Activated CD4-positive, alpha-beta T cell treated with anti-CD3 and anti-CD28 coated beads, Interleukin-2, amount 10 ng/mL, durations not matched to agents 24 days and 14 days (primary cell): ENCODE data around the gene ECE1. TPM values are rescaled to one million over a fixed set of nuclear protein-coding genes. Genes with fewer than 3 reads are reported as not detected.

Experiments used
- DNase-seq: peaks from one replicate; pipeline ENCODE4 v3.0.0; 2022
- H3K27ac Mint-ChIP-seq: one replicate; pipeline ENCODE4 v1.8.0; 2022; ENCODE audit warnings: mild to moderate bottlenecking, mixed read lengths
- H3K27me3 Mint-ChIP-seq: one replicate; pipeline ENCODE4 v1.8.0; 2022; ENCODE audit warnings: mixed read lengths
- H3K36me3 Mint-ChIP-seq: one replicate; pipeline ENCODE4 v1.8.0; 2022; ENCODE audit warnings: low read depth, mild to moderate bottlenecking, mixed read lengths
- H3K4me1 Mint-ChIP-seq: one replicate; pipeline ENCODE4 v1.8.0; 2021; ENCODE audit warnings: mixed read lengths
- H3K4me3 Mint-ChIP-seq: one replicate; pipeline ENCODE4 v1.8.0; 2022; ENCODE audit warnings: mild to moderate bottlenecking, moderate library complexity, mixed read lengths
- H3K9me3 Mint-ChIP-seq: one replicate; pipeline ENCODE4 v1.8.0; 2021; ENCODE audit warnings: mixed read lengths
- intact Hi-C: fragments of 100-400 bp; cut with micrococcal nuclease; formaldehyde crosslinking; loops from one replicate; pipeline ENCODE4 v1.15.1; 2023
- total RNA-seq: library from RNA; stranded (reverse); gene quantifications from 2 replicates; pipeline ENCODE4 v1.2.3, GENCODE V29; 2022

Gene ECE1
- total RNA-seq, 1 donor from 2014 or later = 134 TPM

DNA sequence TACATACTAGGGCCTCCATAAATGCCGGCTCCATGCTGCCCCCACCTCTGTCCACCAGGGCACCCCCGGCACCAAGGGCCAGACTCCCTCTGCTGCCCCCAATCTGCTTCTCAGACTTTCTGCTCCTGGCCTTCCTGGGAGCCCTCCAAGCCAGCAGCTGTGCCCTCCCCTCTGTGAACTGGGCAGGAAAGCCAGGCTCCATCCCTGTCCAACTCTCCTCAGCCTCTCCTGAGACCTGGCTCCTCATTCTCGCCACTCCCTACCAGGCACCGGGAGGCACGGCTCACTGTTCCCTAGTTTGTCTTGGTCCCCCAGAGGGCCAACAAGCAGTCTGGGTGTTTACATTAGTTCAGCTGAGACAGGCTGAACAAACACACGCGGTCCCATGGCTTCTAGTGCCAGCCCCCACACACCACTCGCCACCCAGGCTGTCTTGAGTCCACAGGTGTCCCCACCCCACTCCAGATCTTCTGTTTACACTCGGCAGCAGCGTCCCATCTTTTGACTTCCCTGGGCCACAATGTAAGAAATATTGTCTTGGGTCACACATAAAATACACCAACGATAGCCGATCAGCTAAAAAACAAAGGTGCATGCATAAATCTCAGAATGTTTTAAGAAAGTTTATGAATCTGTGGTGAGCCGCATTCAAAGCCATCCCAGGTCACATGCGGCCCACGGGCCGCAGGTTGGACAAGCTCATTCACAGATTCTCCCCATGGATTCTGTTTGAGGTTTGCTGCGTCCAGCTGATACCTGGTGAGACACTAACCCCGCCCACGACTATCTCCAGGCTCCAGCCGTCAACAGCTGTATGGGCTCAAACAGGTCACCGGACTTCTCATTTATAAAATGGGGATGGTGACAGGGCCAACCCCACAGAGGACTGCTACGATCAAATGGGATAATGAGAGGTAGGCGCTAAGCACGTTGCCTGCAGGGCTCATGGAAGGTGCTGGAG is 29.5 kb upstream of the ECE1 start:
- Mint-ChIP-seq H3K9me3 (no peaks in the 10 kb centered on the region), H3K4me3 (no peak overlapping the region), H3K36me3 (peaks cover 21% of the 10 kb centered on the region), H3K27me3 (no peaks in the 10 kb centered on the region), H3K27ac (peak overlapping the region; percentile 65), H3K4me1 (peaks cover 38% of the 10 kb centered on the region)
- DNase-seq = no peak
- intact Hi-C loops = no loop called here

GRCh38 chr1:21318714-21319159 is 28.5 kb upstream of the ECE1 start:
- H3K27me3 Mint-ChIP-seq = no peaks in the 10 kb centered on the region
- H3K4me1 Mint-ChIP-seq = peaks cover 35% of the 10 kb centered on the region
- H3K9me3 Mint-ChIP-seq = no peaks in the 10 kb centered on the region
- peaks cover 24% of the 10 kb centered on the region for H3K36me3 Mint-ChIP-seq
- intact Hi-C loops = no loop called here
- DNase-seq = no peak
- H3K27ac Mint-ChIP-seq = no peak overlapping the region
- H3K4me3 Mint-ChIP-seq = no peak overlapping the region

GRCh38 chr1:21318057-21318713 is 27.9 kb upstream of the ECE1 start:
- H3K36me3 Mint-ChIP-seq = peaks cover 24% of the 10 kb centered on the region
- no peak overlapping the region for H3K27ac Mint-ChIP-seq
- H3K4me3 Mint-ChIP-seq = no peak overlapping the region
- H3K9me3 Mint-ChIP-seq = no peaks in the 10 kb centered on the region
- peaks cover 35% of the 10 kb centered on the region for H3K4me1 Mint-ChIP-seq
- intact Hi-C loops = no loop called here
- H3K27me3 Mint-ChIP-seq = no peaks in the 10 kb centered on the region
- DNase-seq = no peak

DNA sequence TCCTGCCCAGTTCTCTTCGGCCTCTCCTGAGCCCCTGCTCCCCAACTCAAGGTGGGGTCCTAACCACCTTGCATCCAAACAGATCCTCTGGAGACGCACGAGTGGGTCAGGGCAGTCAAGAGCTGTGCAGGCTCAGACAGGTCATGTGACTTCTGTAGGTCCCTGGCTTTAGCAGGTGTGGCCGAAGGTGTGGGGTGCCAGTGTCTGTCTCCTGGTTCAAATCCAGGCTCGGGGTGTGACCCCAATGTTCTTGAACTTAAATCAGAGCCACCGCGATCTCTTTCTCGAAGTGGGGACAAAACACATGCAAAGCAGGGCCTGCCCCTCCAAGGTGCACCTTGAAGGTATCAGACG is 27.4 kb upstream of the ECE1 start:
- peaks cover 26% of the 10 kb centered on the region for H3K36me3 Mint-ChIP-seq
- H3K27me3 Mint-ChIP-seq = no peaks in the 10 kb centered on the region
- peaks cover 35% of the 10 kb centered on the region for H3K4me1 Mint-ChIP-seq
- no peak overlapping the region for H3K4me3 Mint-ChIP-seq
- H3K27ac Mint-ChIP-seq = no peak overlapping the region
- no peak for DNase-seq
- H3K9me3 Mint-ChIP-seq = no peaks in the 10 kb centered on the region
- intact Hi-C loops = no loop called here

GRCh38 chr1:21317035-21317689 is 26.9 kb upstream of the ECE1 start:
- intact Hi-C loops = no loop called here
- no peak overlapping the region for H3K4me3 Mint-ChIP-seq
- H3K27me3 Mint-ChIP-seq = no peaks in the 10 kb centered on the region
- no peak for DNase-seq
- H3K36me3 Mint-ChIP-seq = peaks cover 26% of the 10 kb centered on the region
- no peak overlapping the region for H3K27ac Mint-ChIP-seq
- no peaks in the 10 kb centered on the region for H3K9me3 Mint-ChIP-seq
- peaks cover 31% of the 10 kb centered on the region for H3K4me1 Mint-ChIP-seq

- no peak for DNase-seq
- H3K4me3 Mint-ChIP-seq = no peak overlapping the region
- intact Hi-C loops = no loop called here
- peaks cover 36% of the 10 kb centered on the region for H3K4me1 Mint-ChIP-seq
- H3K36me3 Mint-ChIP-seq = peaks cover 30% of the 10 kb centered on the region
- no peaks in the 10 kb centered on the region for H3K9me3 Mint-ChIP-seq
- no peaks in the 10 kb centered on the region for H3K27me3 Mint-ChIP-seq
- H3K27ac Mint-ChIP-seq = no peak overlapping the region
Measured at GRCh38 chr1:21314743-21315396, 24.6 kb upstream of the ECE1 start.

DNA sequence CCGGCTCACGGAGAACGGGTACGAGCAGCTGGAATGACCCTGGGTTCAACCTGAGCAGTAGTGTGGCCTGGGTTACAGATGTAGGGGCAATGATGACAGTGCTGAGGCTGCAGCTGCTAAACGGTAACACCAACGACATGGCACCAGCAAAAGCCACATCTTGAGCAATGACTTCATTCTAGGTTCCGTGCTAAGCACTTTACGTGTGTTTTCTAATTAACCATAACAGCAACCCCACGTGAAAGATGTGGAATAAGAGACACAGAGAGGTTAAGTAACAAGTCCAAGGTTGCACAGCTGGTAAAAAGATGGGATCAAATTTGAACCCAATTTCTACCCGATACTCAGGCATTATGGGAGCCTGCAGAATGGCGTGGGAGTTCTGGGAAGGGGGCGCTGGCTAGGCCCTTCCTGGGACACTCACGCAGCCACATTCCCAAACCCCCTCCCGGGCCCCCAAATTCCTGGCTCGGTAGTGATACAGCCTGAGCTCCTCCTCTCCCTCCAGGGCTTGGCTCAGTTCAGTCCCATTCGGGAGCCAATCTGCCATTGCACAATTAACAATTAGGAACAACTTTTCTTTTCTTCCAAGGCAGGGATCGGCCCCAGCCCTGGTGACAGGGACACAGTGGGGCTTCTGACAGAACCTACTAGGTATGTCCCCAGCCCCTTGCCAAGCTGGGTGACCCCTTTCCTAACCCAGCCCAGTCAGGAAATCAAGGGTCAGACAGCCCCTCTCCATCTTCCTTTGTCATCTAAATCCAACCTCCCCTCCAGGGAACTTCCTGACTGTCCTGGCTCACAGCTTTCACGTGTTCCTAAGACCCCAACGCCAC is 23.8 kb upstream of the ECE1 start:
- no peak for DNase-seq
- H3K9me3 Mint-ChIP-seq = no peaks in the 10 kb centered on the region
- no peaks in the 10 kb centered on the region for H3K27me3 Mint-ChIP-seq
- peaks cover 36% of the 10 kb centered on the region for H3K4me1 Mint-ChIP-seq
- intact Hi-C loops = no loop called here
- peaks cover 31% of the 10 kb centered on the region for H3K36me3 Mint-ChIP-seq
- H3K4me3 Mint-ChIP-seq = no peak overlapping the region
- no peak overlapping the region for H3K27ac Mint-ChIP-seq

DNA sequence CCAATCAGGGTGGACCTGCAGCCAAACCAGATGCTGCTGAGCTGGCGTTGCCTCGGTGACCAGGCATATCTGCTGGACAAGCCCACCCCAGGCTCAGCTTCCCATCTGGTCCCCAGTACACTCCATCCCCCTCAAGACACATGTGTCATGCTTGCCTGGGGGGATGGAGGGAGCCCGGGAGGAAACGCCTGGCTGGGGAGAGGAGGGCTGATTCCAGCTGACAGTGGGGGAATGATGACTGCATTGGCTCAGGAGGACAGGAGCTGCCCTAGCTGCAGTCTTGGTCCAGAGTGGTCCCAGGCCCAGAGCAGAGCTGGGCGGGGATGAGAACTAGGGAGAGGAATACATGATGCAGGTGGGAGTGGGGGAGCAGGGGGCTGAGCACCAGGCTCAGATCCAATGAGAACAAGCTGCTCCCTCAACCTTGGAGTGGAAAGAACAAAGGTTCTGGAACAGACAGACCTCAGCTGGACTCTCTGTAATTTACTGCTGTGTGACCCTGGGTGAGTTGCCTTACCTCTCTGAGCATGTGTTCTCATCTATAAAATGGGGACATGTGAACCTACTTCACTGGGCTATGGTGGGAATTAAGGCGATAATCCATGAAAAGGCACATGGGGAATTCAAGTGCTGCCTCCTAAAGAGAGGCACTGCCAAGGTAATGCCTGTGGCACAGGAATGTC is 23.1 kb upstream of the ECE1 start:
- DNase-seq = no peak
- H3K27me3 Mint-ChIP-seq = no peaks in the 10 kb centered on the region
- no peak overlapping the region for H3K27ac Mint-ChIP-seq
- H3K36me3 Mint-ChIP-seq = peaks cover 31% of the 10 kb centered on the region
- no peak overlapping the region for H3K4me3 Mint-ChIP-seq
- no peaks in the 10 kb centered on the region for H3K9me3 Mint-ChIP-seq
- H3K4me1 Mint-ChIP-seq = peaks cover 36% of the 10 kb centered on the region
- intact Hi-C loops = no loop called here

GRCh38 chr1:21312407-21312992 is 22.2 kb upstream of the ECE1 start:
- Mint-ChIP-seq H3K27ac (no peak overlapping the region), H3K27me3 (no peaks in the 10 kb centered on the region)
- intact Hi-C loops = no loop called here

GRCh38 chr1:21311016-21311415 is 20.8 kb upstream of the ECE1 start:
- H3K4me1 Mint-ChIP-seq = peaks cover 52% of the 10 kb centered on the region
- intact Hi-C loops = no loop called here
- no peak overlapping the region for H3K27ac Mint-ChIP-seq
- no peak for DNase-seq
- H3K9me3 Mint-ChIP-seq = no peaks in the 10 kb centered on the region
- no peaks in the 10 kb centered on the region for H3K27me3 Mint-ChIP-seq
- no peak overlapping the region for H3K4me3 Mint-ChIP-seq
- H3K36me3 Mint-ChIP-seq = peaks cover 23% of the 10 kb centered on the region

More at GRCh38 chr1:21312407-21312992, 22.2 kb upstream of the ECE1 start:
- H3K4me3 Mint-ChIP-seq = no peak overlapping the region
- DNase-seq = no peak
- peaks cover 28% of the 10 kb centered on the region for H3K36me3 Mint-ChIP-seq
- H3K9me3 Mint-ChIP-seq = no peaks in the 10 kb centered on the region
- peaks cover 45% of the 10 kb centered on the region for H3K4me1 Mint-ChIP-seq

- intact Hi-C loops = no loop called here
- DNase-seq = no peak
- no peaks in the 10 kb centered on the region for H3K9me3 Mint-ChIP-seq
- H3K27me3 Mint-ChIP-seq = no peaks in the 10 kb centered on the region
- no peak overlapping the region for H3K4me3 Mint-ChIP-seq
- peaks cover 54% of the 10 kb centered on the region for H3K4me1 Mint-ChIP-seq
- peaks cover 18% of the 10 kb centered on the region for H3K36me3 Mint-ChIP-seq
- peak overlapping the region; percentile 20 for H3K27ac Mint-ChIP-seq
Measured at GRCh38 chr1:21308847-21309652, 18.8 kb upstream of the ECE1 start.

- Mint-ChIP-seq H3K27ac (peak overlapping the region; percentile 69), H3K4me3 (no peak overlapping the region), H3K4me1 (peaks cover 49% of the 10 kb centered on the region), H3K36me3 (peaks cover 18% of the 10 kb centered on the region), H3K27me3 (no peaks in the 10 kb centered on the region), H3K9me3 (no peaks in the 10 kb centered on the region)
- DNase-seq = no peak
- intact Hi-C loops = no loop called here
Measured at GRCh38 chr1:21308330-21308729, 18.1 kb upstream of the ECE1 start.
